CD14-positive monocyte (primary cell): ENCODE measurements around the gene DSCAML1. TPM values are rescaled to one million over a fixed set of nuclear protein-coding genes. Genes with fewer than 3 reads are reported as not detected.

Experiments
- DNase-seq, 3 donors: peaks; one replicate each; pipeline ENCODE4 v3.0.0-alpha.2; 2011 to 2022
- H2AFZ ChIP-seq: 2 replicates; pipeline ENCODE4 v1.6.0; 2012; ENCODE audit warnings: mild to moderate bottlenecking, low read depth, low read length, inconsistent platforms; ENCODE audit not compliant: insufficient read depth, poor library complexity, severe bottlenecking
- H3K27ac ChIP-seq, 2 donors: 1 replicate in 1 of 2; 2 replicates in 1 of 2; pipeline ENCODE4 v1.5.1; 2012 to 2013; ENCODE audit warnings: low read length in 2 of 2, control low read depth in 1 of 2, inconsistent platforms in 1 of 2, low read depth in 1 of 2, mild to moderate bottlenecking in 1 of 2
- H3K27me3 ChIP-seq, 2 donors: one replicate each; pipeline versions ENCODE4 v1.6.0 to v1.6.1; 2011 to 2013; ENCODE audit warnings: low read length in 2 of 2; ENCODE audit not compliant: control insufficient read depth in 2 of 2, insufficient read depth in 2 of 2
- H3K36me3 ChIP-seq, 2 donors: replicated peaks in 1 of 2; 1 replicate in 1 of 2; 2 replicates in 1 of 2; pipeline versions ENCODE4 v1.5.1 to v1.6.1; 2012 to 2013; ENCODE audit warnings: low read length in 2 of 2, control low read depth in 1 of 2, inconsistent platforms in 1 of 2, mild to moderate bottlenecking in 1 of 2; ENCODE audit not compliant: insufficient read depth in 2 of 2, control insufficient read depth in 1 of 2
- H3K4me1 ChIP-seq, 2 donors: 1 replicate in 1 of 2; 2 replicates in 1 of 2; pipeline versions ENCODE4 v1.5.1 to v1.6.1; 2012 to 2013; ENCODE audit warnings: low read length in 2 of 2, control low read depth in 1 of 2, inconsistent platforms in 1 of 2, mild to moderate bottlenecking in 1 of 2, moderate library complexity in 1 of 2; ENCODE audit not compliant: insufficient read depth in 2 of 2, control insufficient read depth in 1 of 2
- H3K4me2 ChIP-seq: replicated peaks from 2 replicates; pipeline ENCODE3; 2012; ENCODE audit warnings: low read length, moderate library complexity, mild to moderate bottlenecking; ENCODE audit not compliant: poor library complexity, severe bottlenecking; ENCODE audit errors: extremely low read depth
- H3K4me3 ChIP-seq, 3 experiments: fragments of 200-600 bp in 1 of 3; sonication (generic) in 1 of 3; replicated peaks in 1 of 3; 1 replicate in 2 of 3; 2 replicates in 1 of 3; pipeline ENCODE4 v1.5.1; 2011 to 2013; ENCODE audit warnings: low read length in 3 of 3, mild to moderate bottlenecking in 3 of 3, control low read depth in 2 of 3, low read depth in 2 of 3, inconsistent platforms in 1 of 3, moderate library complexity in 1 of 3
- H3K79me2 ChIP-seq: 2 replicates; pipeline ENCODE4 v1.6.0; 2012; ENCODE audit warnings: mild to moderate bottlenecking, control low read depth, inconsistent platforms, low read length, moderate library complexity; ENCODE audit not compliant: insufficient read depth
- H3K9ac ChIP-seq: 2 replicates; pipeline ENCODE4 v1.6.0; 2017; ENCODE audit warnings: low read length, mild to moderate bottlenecking; ENCODE audit not compliant: insufficient read depth, poor library complexity, severe bottlenecking
- H3K9me3 ChIP-seq, 2 donors: replicated peaks in 1 of 2; 1 replicate in 1 of 2; 2 replicates in 1 of 2; pipeline versions ENCODE4 v1.5.1 to v1.6.1; 2012 to 2013; ENCODE audit warnings: low read length in 2 of 2, control low read depth in 1 of 2; ENCODE audit not compliant: control insufficient read depth in 1 of 2, insufficient read depth in 1 of 2
- H4K20me1 ChIP-seq: 2 replicates; pipeline ENCODE4 v1.6.0; 2012; ENCODE audit warnings: mild to moderate bottlenecking, low read length, control low read depth, moderate library complexity; ENCODE audit not compliant: insufficient read depth
- H3K27ac Mint-ChIP-seq, 7 donors: one replicate each; pipeline ENCODE4 v1.8.0; 2020; ENCODE audit warnings: mild to moderate bottlenecking in 7 of 7, mixed read lengths in 7 of 7, moderate library complexity in 6 of 7, inconsistent platforms in 2 of 7
- H3K27me3 Mint-ChIP-seq, 3 donors: one replicate each; pipeline ENCODE4 v1.8.0; 2021 to 2022; ENCODE audit warnings: low read depth in 3 of 3, mild to moderate bottlenecking in 3 of 3, mixed read lengths in 3 of 3, moderate library complexity in 3 of 3, inconsistent platforms in 1 of 3
- H3K36me3 Mint-ChIP-seq, 2 donors: one replicate each; pipeline ENCODE4 v1.8.0; 2020; ENCODE audit warnings: mixed read lengths in 2 of 2, inconsistent platforms in 1 of 2, mild to moderate bottlenecking in 1 of 2
- H3K4me1 Mint-ChIP-seq: one replicate; pipeline ENCODE4 v1.8.0; 2020; ENCODE audit warnings: mild to moderate bottlenecking, mixed read lengths
- H3K4me3 Mint-ChIP-seq, 2 donors: one replicate each; pipeline ENCODE4 v1.8.0; 2020; ENCODE audit warnings: mild to moderate bottlenecking in 2 of 2, mixed read lengths in 2 of 2, moderate library complexity in 1 of 2
- H3K9me3 Mint-ChIP-seq, 7 donors: one replicate each; pipeline ENCODE4 v1.8.0; 2020 to 2022; ENCODE audit warnings: mixed read lengths in 7 of 7, mild to moderate bottlenecking in 6 of 7, moderate library complexity in 6 of 7, inconsistent platforms in 2 of 7
- CTCF ChIP-seq: fragments of 200-600 bp; IDR thresholded peaks from one replicate; pipeline ENCODE4 v1.8.0; 2022; ENCODE audit warnings: antibody characterized with exemption, mild to moderate bottlenecking
- WGBS: methylation state at CpG from one replicate; pipeline ENCODE4 v1.1.5; 2013; ENCODE audit warnings: missing lambda C conversion rate; ENCODE audit not compliant: insufficient coverage; 5-methylcytosine and 5-hydroxymethylcytosine counted together
- intact Hi-C, 2 donors: fragments of 100-400 bp; cut with micrococcal nuclease; formaldehyde crosslinking; loops; one replicate each; pipeline versions ENCODE4 v1.15.0 to v1.15.1; 2023
- polyA plus RNA-seq, 3 donors: library from polyadenylated mRNA; depleted of rRNA in 1 of 3; unstranded in 2 of 3; stranded (reverse) in 1 of 3; fragments of 300-500 nt in 2 of 3; fragments of >200 nt in 1 of 3; fragmentation: Illumina TruSeq in 2 of 3; gene quantifications; 1 replicate in 2 of 3; 2 replicates in 1 of 3; pipeline ENCODE4 v1.2.3, GENCODE V29; 2012 to 2021

Gene DSCAML1
- polyA plus RNA-seq, 3 donors, result not detected

GRCh38 chr11:117679461-117679860, 117.6 kb downstream of the DSCAML1 start:
- Mint-ChIP-seq H3K4me1 (no peaks in the 10 kb centered on the region), H3K36me3 (no peaks in the 10 kb centered on the region), H3K27me3 (peaks cover 2 to 8% (median 5%) of the 10 kb centered on the region in 3 donors), H3K9me3 (no peaks in the 10 kb centered on the region), H3K27ac (no peak overlapping the region), H3K4me3 (no peak overlapping the region)
- Histone ChIP-seq H3K9ac (no peak overlapping the region), H3K27me3 (no peaks in the 10 kb centered on the region), H3K4me3 (no peak overlapping the region), H3K27ac (no peak overlapping the region), H3K4me2 (no peak overlapping the region), H3K79me2 (no peaks in the 10 kb centered on the region), H3K9me3 (no peaks in the 10 kb centered on the region), H3K4me1 (no peaks in the 10 kb centered on the region), H2AFZ (no peak overlapping the region), H3K36me3 (no peaks in the 10 kb centered on the region), H4K20me1 (no peaks in the 10 kb centered on the region)
- TF ChIP-seq CTCF, result no peak
- no peak for DNase-seq
- 100% methylated on average over 2 of the region's 3 CpGs for WGBS
- intact Hi-C loops, result no loop called here

- peak overlapping the region in 1 of 7 donors; percentile 69 for H3K27ac Mint-ChIP-seq
These were observed 118.2 kb downstream of the DSCAML1 start for GRCh38 chr11:117678658-117679406.

More at GRCh38 chr11:117678658-117679406, 118.2 kb downstream of the DSCAML1 start:
- 96% methylated on average over 17 of the region's 18 CpGs for WGBS
- no peaks in the 10 kb centered on the region for H3K9me3 Mint-ChIP-seq
- peaks cover 2 to 8% (median 5%) of the 10 kb centered on the region in 3 donors for H3K27me3 Mint-ChIP-seq
- no peak overlapping the region for H3K4me3 Mint-ChIP-seq
- DNase-seq, result no peak
- Histone ChIP-seq H3K27ac (no peak overlapping the region), H2AFZ (no peak overlapping the region), H3K9me3 (no peaks in the 10 kb centered on the region), H3K27me3 (no peaks in the 10 kb centered on the region), H3K4me1 (no peaks in the 10 kb centered on the region), H3K4me3 (no peak overlapping the region), H3K79me2 (no peaks in the 10 kb centered on the region), H3K36me3 (no peaks in the 10 kb centered on the region), H3K4me2 (no peak overlapping the region), H4K20me1 (no peaks in the 10 kb centered on the region), H3K9ac (no peak overlapping the region)
- H3K4me1 Mint-ChIP-seq, result no peaks in the 10 kb centered on the region
- H3K36me3 Mint-ChIP-seq, result no peaks in the 10 kb centered on the region
- intact Hi-C loops, result no loop called here
- no peak for TF ChIP-seq CTCF
